K562 (cell line): ENCODE measurements around the gene TENT4B. TPM values are rescaled to one million over a fixed set of nuclear protein-coding genes. Genes with fewer than 3 reads are reported as not detected.

Experiments
- BDP1 ChIP-seq: IDR thresholded peaks from 3 replicates; pipeline ENCODE4 v1.6.1; 2011; ENCODE audit not compliant: insufficient read length, insufficient read depth
- CREM ChIP-seq: IDR thresholded peaks from 2 replicates; pipeline ENCODE4 v1.6.1; 2014; ENCODE audit warnings: antibody characterized with exemption, low read depth
- FOSL1 ChIP-seq: fragments of 200-800 bp; sonication (Bioruptor generic); conservative IDR thresholded peaks from 2 replicates; pipeline ENCODE4 v1.6.1; 2016; ENCODE audit warnings: missing genetic modification characterization, missing compliant biosample characterization
- FOXA1 ChIP-seq: fragments of 450-650 bp; IDR thresholded peaks from 2 replicates; pipeline ENCODE4 v1.6.1; 2016; ENCODE audit warnings: mild to moderate bottlenecking, borderline replicate concordance
- GATAD2B ChIP-seq: fragments of 450-650 bp; IDR thresholded peaks from 2 replicates; pipeline ENCODE4 v1.6.1; 2017; ENCODE audit warnings: mild to moderate bottlenecking, borderline replicate concordance
- GTF2A2 ChIP-seq: IDR thresholded peaks from 2 replicates; pipeline ENCODE4 v1.6.1; 2016; ENCODE audit warnings: mild to moderate bottlenecking, missing genetic modification characterization, missing compliant biosample characterization
- HDGF ChIP-seq: fragments of 450-650 bp; IDR thresholded peaks from 2 replicates; pipeline ENCODE4 v1.6.1; 2016
- HIVEP1 ChIP-seq: fragments of 250-450 bp; sonication (Bioruptor Pico); IDR thresholded peaks from 2 replicates; pipeline ENCODE4 v1.4.0; 2020; ENCODE audit warnings: mild to moderate bottlenecking
- IRF2 ChIP-seq: sonication (generic); formaldehyde crosslinking; IDR thresholded peaks from 2 replicates; pipeline ENCODE4 v1.8.1; 2022; ENCODE audit warnings: mild to moderate bottlenecking, missing genetic modification reagents
- JUN ChIP-seq, 2 experiments: sonication (generic) in 1 of 2; formaldehyde crosslinking in 1 of 2; IDR thresholded peaks; 2 replicates each; pipeline versions ENCODE4 v1.6.1 to v1.8.0; 2012 to 2022; ENCODE audit warnings: borderline replicate concordance in 2 of 2, mild to moderate bottlenecking in 2 of 2, improper control_type of control experiment in 1 of 2, low read depth in 1 of 2, low read length in 1 of 2, missing genetic modification reagents in 1 of 2
- MED1 ChIP-seq: sonication (generic); formaldehyde crosslinking; IDR thresholded peaks from 2 replicates; pipeline ENCODE4 v1.8.1; 2023; ENCODE audit warnings: missing genetic modification reagents, borderline replicate concordance
- NCOA2 ChIP-seq, 2 experiments: fragments of 450-650 bp; IDR thresholded peaks; 2 replicates each; pipeline ENCODE4 v1.6.1; 2018; ENCODE audit warnings: mild to moderate bottlenecking in 2 of 2, moderate library complexity in 1 of 2; ENCODE audit not compliant: partially characterized antibody in 2 of 2
- PHF21A ChIP-seq: fragments of 450-650 bp; IDR thresholded peaks from 2 replicates; pipeline ENCODE4 v1.6.1; 2017; ENCODE audit warnings: low read depth, borderline replicate concordance
- POLR2A ChIP-seq: fragments of 450-650 bp; conservative IDR thresholded peaks from 2 replicates; pipeline ENCODE4 v1.6.1; 2016
- SIX5 ChIP-seq, 2 experiments: IDR thresholded peaks; 2 replicates each; pipeline ENCODE4 v1.6.1; 2011; ENCODE audit warnings: low read length in 2 of 2, borderline replicate concordance in 1 of 2, low read depth in 1 of 2, mild to moderate bottlenecking in 1 of 2, moderate library complexity in 1 of 2; ENCODE audit not compliant: insufficient read depth in 1 of 2
- SP2 ChIP-seq: IDR thresholded peaks from 2 replicates; pipeline ENCODE4 v1.6.1; 2011; ENCODE audit warnings: mild to moderate bottlenecking, low read depth, low read length, moderate library complexity; ENCODE audit not compliant: poor library complexity, severe bottlenecking; ENCODE audit errors: extremely low read depth
- SRSF1 ChIP-seq: fragments of 200-400 bp; formaldehyde crosslinking; IDR thresholded peaks from 2 replicates; pipeline ENCODE4 v1.6.1; 2017; ENCODE audit warnings: mild to moderate bottlenecking, low read depth, low read length, moderate library complexity
- WHSC1 ChIP-seq: IDR thresholded peaks from one replicate; pipeline ENCODE4 v1.6.1; 2012; ENCODE audit warnings: low read length, control low read depth, inconsistent platforms
- ZBTB1 ChIP-seq: sonication (generic); formaldehyde crosslinking; IDR thresholded peaks from 2 replicates; pipeline ENCODE4 v1.8.1; 2023; ENCODE audit warnings: missing genetic modification reagents, low read depth, mild to moderate bottlenecking, borderline replicate concordance
- ZC3H8 ChIP-seq: fragments of 450-650 bp; IDR thresholded peaks from 2 replicates; pipeline ENCODE4 v1.6.1; 2017
- ZKSCAN1 ChIP-seq: fragments of 150-350 bp; IDR thresholded peaks from 2 replicates; pipeline ENCODE4 v1.6.1; 2016; ENCODE audit warnings: low read depth, low read length
- ZNF174 ChIP-seq: fragments of 250-450 bp; sonication (Bioruptor Pico); IDR thresholded peaks from 2 replicates; pipeline ENCODE4 v1.4.0; 2020; ENCODE audit warnings: mild to moderate bottlenecking
- ZNF764 ChIP-seq: fragments of 250-450 bp; sonication (Bioruptor Pico); IDR thresholded peaks from 2 replicates; pipeline ENCODE4 v1.4.0; 2020; ENCODE audit warnings: low read depth, mild to moderate bottlenecking, moderate library complexity
- ZNF766 ChIP-seq: fragments of 200-800 bp; sonication (Bioruptor generic); conservative IDR thresholded peaks from 2 replicates; pipeline ENCODE4 v1.6.1; 2016; ENCODE audit warnings: missing genetic modification characterization, missing compliant biosample characterization
- ZSCAN32 ChIP-seq: fragments of 450-650 bp; formaldehyde crosslinking; IDR thresholded peaks from 2 replicates; pipeline ENCODE4 v1.4.0; 2020; ENCODE audit warnings: mild to moderate bottlenecking, moderate library complexity
- polyA plus RNA-seq, 8 experiments: library from polyadenylated mRNA; depleted of rRNA in 4 of 8; stranded (reverse) in 5 of 8; unstranded in 3 of 8; fragments of >200 nt; fragmentation: Nextera tagmentation in 2 of 8; fragmentation: Illumina TruSeq in 1 of 8; extraction: Ambion mirVana in 2 of 8; extraction: Trizol in 1 of 8; gene quantifications; 2 replicates each; pipeline versions ENCODE4 v1.2.1 to v1.2.3, GENCODE V29; 2011 to 2014; ENCODE audit warnings: inconsistent platforms in 1 of 8, missing spikeins in 1 of 8
- total RNA-seq, 7 experiments: library from RNA; depleted of rRNA in 6 of 7; stranded (reverse); fragments of >200 nt in 6 of 7; fragmentation: Illumina TruSeq in 2 of 7; extraction: Trizol in 2 of 7; gene quantifications; 2 replicates each; pipeline versions ENCODE4 v1.2.1 to v1.2.3, GENCODE V29; 2011 to 2021; ENCODE audit warnings: low replicate concordance in 1 of 7
- TF ChIP-seq, protein P1 (sequence below), 2 experiments: fragments of 150-350 bp in 1 of 2; IDR thresholded peaks; 2 replicates each; pipeline ENCODE4 v1.6.1; 2012 to 2016; ENCODE audit warnings: low read depth in 2 of 2, low read length in 2 of 2, mild to moderate bottlenecking in 1 of 2, moderate library complexity in 1 of 2
- TF ChIP-seq, protein P2 (sequence below): sonication (generic); formaldehyde crosslinking; IDR thresholded peaks from 2 replicates; pipeline ENCODE4 v1.5.0; 2020; ENCODE audit warnings: missing genetic modification reagents

TENT4B gene
- total and polyA plus RNA-seq, 9 of the 15 experiments (the other 6 are each of a cell fraction or from before 2014, with no cell fraction given), result 5.2 to 8.4 (median 7.0) TPM

DNA sequence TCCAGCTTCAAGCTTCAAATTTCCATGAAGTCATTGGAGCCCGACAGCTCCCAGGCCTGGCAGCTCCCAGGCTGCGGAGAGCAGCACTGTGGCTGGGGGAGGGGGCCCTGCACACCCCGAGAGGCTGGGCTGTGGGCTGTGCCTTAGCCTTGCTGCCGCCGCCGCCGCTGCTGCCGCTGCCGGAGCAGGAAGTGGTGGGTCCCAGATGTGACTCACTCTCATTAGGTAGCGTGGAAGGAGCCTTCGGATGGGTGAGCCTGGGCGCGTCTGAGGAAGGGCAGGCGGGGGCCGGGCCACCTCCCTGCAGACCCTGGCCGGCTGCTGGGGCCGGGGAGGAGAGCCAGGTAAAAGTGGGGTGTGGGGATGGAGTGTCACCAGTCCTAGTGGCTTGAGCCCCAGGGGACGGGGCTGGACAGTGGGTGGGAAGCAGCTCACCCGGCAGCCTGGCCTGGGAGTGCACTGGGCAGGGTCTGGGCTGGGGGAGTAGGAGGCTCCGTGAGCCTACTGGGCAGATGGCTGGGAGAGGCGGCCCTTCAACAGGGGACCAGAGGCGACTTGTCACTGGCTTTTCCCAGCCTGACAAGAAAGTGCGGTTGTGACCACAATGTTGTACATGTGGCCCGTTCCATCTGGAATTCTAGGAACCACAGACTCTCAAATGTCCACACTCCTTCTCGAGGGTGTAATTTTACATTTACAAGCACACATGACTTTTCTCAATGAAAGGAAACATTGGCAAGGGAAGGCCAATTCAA lies 113.4 kb downstream of the TENT4B start, which contains the start of gene ADCY7 (continued):
- TF ChIP-seq, protein P1, sequence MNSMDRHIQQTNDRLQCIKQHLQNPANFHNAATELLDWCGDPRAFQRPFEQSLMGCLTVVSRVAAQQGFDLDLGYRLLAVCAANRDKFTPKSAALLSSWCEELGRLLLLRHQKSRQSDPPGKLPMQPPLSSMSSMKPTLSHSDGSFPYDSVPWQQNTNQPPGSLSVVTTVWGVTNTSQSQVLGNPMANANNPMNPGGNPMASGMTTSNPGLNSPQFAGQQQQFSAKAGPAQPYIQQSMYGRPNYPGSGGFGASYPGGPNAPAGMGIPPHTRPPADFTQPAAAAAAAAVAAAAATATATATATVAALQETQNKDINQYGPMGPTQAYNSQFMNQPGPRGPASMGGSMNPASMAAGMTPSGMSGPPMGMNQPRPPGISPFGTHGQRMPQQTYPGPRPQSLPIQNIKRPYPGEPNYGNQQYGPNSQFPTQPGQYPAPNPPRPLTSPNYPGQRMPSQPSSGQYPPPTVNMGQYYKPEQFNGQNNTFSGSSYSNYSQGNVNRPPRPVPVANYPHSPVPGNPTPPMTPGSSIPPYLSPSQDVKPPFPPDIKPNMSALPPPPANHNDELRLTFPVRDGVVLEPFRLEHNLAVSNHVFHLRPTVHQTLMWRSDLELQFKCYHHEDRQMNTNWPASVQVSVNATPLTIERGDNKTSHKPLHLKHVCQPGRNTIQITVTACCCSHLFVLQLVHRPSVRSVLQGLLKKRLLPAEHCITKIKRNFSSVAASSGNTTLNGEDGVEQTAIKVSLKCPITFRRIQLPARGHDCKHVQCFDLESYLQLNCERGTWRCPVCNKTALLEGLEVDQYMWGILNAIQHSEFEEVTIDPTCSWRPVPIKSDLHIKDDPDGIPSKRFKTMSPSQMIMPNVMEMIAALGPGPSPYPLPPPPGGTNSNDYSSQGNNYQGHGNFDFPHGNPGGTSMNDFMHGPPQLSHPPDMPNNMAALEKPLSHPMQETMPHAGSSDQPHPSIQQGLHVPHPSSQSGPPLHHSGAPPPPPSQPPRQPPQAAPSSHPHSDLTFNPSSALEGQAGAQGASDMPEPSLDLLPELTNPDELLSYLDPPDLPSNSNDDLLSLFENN (IDR thresholded peaks at IDR 0.05; ENCODE audit: low read depth in 2 of 2, low read length in 2 of 2), result no peak
- no peak for TF ChIP-seq ZKSCAN1
- no peak for TF ChIP-seq ZNF174
- TF ChIP-seq GATAD2B, result no peak; the same call in 1 of the 2 replicates
- TF ChIP-seq IRF2 (CRISPR knock-in tag), result no peak
- peak; percentile 92 for TF ChIP-seq FOSL1
- TF ChIP-seq PHF21A, result no peak
- TF ChIP-seq HDGF, result peak; percentile 90
- no peak for TF ChIP-seq MED1
- TF ChIP-seq BDP1, result no peak
- TF ChIP-seq, protein P2, sequence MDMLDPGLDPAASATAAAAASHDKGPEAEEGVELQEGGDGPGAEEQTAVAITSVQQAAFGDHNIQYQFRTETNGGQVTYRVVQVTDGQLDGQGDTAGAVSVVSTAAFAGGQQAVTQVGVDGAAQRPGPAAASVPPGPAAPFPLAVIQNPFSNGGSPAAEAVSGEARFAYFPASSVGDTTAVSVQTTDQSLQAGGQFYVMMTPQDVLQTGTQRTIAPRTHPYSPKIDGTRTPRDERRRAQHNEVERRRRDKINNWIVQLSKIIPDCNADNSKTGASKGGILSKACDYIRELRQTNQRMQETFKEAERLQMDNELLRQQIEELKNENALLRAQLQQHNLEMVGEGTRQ (CRISPR knock-in tag), result no peak
- no peak for TF ChIP-seq FOXA1
- no peak for TF ChIP-seq ZBTB1
- TF ChIP-seq HIVEP1, result no peak
- peak; percentile 69 for TF ChIP-seq CREM
- no peak for TF ChIP-seq SIX5 (IDR thresholded peaks at IDR 0.05; ENCODE audit: borderline replicate concordance in 1 of 2, insufficient read depth in 1 of 2, low read depth in 1 of 2, low read length in 2 of 2)
- peak; percentile 72 for TF ChIP-seq JUN (IDR thresholded peaks at IDR 0.05; ENCODE audit: borderline replicate concordance, low read depth, low read length)
- TF ChIP-seq JUN (CRISPR knock-in tag; IDR thresholded peaks at IDR 0.05; ENCODE audit: borderline replicate concordance), result peak; percentile 56; the same call in 1 of the 2 replicates
- no peak for TF ChIP-seq NCOA2 (IDR thresholded peaks at IDR 0.05; ENCODE audit: partially characterized antibody in 2 of 2)
- TF ChIP-seq ZSCAN32, result no peak
- no peak for TF ChIP-seq SP2
- peak; percentile 87 for TF ChIP-seq POLR2A
- TF ChIP-seq SRSF1, result no peak
- TF ChIP-seq ZC3H8, result no peak
- no peak for TF ChIP-seq ZNF764 (CRISPR knock-in tag)
- TF ChIP-seq WHSC1, result no peak
- 0 out of 2 replicates have a peak, but pooled peaks have one; percentile 15 for TF ChIP-seq ZNF766 (CRISPR knock-in tag)
- TF ChIP-seq GTF2A2 (tag), result no peak
